Erythroblast (primary cell): Measurements from ENCODE around the gene STK39.

Experiments used
- GATA1 ChIP-seq: IDR thresholded peaks from 2 replicates; pipeline ENCODE4 v1.6.1; 2011; ENCODE audit warnings: low read depth, mild to moderate bottlenecking, control low read depth, low read length, moderate library complexity
- POLR2A ChIP-seq: IDR thresholded peaks from 2 replicates; pipeline ENCODE4 v1.6.1; 2011; ENCODE audit warnings: mild to moderate bottlenecking, low read length

GRCh38 chr2:168059758-168060157 is 187.6 kb downstream of the STK39 start:
- TF ChIP-seq POLR2A = no peak
- TF ChIP-seq GATA1 = no peak
